ENCODE measurements around the gene P4HA2.

The P4HA2 gene

GRCh38 chr5:132221781-132222648, 5.6 kb downstream of the P4HA2 start:
- DNase-seq: peak; percentile 23

DNA sequence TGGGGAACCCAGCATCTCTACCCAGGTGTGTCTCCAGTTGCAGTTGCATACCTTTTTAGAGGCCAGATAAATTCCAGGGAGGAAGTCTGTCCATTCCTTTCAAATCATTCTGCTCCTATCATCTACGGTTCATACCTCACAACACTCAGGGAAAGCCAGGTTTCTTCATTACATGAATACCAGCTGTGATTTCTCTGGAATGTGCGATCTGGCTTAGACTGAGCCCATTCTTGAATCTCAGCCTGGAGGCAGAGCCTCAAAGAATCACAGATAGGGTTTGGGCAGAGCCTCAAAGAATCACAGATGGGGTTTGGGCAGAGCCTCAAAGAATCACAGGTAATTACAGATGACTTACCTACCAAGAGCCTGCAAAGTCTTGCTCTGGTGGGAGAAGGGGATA, 7.2 kb downstream of the P4HA2 start:
- DNase-seq: no peak

DNA sequence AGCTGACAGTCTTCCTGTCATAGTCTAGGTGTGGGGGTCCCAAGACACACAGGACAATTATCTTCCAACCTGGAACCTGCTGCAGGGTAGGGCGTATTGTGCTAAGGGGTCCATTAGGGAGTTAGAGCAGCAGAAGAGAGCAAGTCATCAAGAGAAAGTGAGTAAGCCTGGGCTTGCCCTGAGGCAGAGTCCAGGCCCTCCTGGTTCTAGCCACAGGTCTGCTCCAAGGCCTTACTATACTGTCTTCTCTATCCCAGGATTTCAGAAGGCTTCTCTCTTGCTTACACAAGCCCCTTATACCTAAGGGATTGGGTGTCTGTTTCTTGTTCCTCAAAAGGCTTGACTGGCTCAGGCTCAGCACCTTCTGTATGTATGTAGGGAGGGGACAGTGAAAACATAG, 7.7 kb downstream of the P4HA2 start:
- no peak for DNase-seq

DNA sequence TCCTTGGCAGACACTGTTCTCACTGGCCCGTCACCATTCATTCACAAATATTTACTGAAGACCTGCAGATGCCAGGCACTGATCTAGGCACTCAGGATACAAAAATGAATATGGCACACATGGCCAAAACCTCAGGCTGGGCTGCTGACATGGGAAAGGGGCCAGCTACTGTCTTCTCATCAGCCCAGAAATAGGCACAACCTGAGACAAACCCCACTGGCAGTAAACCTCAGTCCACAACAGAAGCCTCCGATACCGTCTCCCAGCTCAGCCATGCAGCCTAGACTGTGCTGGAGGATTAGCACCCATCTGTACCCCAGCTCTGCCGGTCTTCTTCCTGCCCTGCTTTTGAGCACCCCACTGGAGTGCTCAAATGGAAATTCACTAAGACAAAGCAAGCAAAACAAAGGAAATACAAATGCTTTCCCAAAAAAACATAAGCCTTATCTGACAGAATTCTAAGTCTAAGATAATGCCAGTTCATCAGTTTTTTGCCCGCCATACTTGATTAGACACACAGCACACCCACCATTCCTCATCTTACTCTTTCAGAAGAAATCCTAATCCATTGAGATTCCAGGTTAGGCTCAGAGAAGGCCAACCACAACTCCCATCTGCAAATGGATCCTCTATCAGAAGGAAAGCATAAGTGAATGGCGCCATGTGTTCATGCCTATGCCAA, 8.2 kb downstream of the P4HA2 start:
- no peak for DNase-seq

DNA sequence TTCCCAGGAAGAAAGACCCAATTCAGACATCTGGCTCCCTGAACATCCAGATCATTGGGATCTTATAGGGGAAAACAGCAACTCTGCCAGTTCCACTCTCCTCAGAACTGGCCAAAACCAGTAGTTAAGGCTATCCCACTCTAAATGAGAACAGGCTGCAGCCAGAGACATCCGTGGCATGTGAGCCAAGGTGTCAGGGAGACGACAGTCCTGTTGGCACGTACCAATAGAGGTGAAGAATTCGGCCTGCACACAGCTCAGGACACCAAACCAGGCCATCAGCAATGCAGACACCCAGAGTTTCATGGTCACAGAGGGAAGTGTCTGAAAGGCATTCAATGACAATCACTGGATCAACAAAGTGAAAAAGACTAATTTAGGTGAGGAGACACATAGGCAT, 9.3 kb downstream of the P4HA2 start:
- no peak for DNase-seq

DNA sequence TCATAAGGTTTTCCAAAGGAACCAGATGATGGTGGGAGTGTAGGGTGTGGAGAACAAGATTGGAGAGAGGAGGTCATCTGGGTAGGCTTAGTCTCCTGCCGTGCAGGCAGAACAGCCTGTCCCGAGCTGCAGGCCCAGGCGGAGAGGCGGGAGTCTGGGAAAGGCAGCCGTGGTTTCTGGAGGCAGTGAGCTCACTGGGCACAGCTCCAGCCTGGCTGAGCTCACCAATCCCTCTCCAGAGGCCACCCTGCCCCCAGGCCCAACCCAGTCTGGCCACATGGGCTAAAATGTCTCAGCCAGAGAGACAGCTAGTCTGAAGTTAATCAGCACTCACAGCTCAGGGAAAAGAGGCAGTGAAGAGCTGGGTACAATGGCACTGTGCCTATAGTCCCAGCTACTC, 12.3 kb downstream of the P4HA2 start:
- DNase-seq: peak; percentile 97

GRCh38 chr5:132214491-132214890, 13.2 kb downstream of the P4HA2 start:
- no peak for DNase-seq

- DNase-seq: no peak
These were observed 14.0 kb downstream of the P4HA2 start for GRCh38 chr5:132213666-132214065.

- DNase-seq: peak; percentile 28
These were observed 15.9 kb downstream of the P4HA2 start for GRCh38 chr5:132211787-132212186.

DNA sequence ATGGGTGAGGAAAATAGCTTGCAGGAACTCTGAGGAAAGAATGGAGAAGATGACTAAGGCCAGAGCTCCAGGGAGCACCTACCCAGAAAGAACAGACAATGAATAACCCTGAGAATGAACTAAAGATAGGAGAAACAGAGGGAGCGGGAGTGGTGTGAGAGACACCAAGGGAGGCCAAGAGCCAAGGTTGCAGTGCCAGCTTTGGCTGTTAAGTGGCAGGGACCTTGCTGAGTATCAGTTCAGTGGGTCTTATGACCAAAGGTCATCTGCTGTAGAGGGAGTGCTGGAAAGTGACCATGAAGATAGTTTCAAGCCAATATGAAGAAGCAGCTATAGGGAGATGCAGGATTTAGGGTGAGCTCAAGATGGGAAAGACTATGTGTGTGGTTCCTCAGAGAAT, 16.7 kb downstream of the P4HA2 start:
- DNase-seq: no peak

DNA sequence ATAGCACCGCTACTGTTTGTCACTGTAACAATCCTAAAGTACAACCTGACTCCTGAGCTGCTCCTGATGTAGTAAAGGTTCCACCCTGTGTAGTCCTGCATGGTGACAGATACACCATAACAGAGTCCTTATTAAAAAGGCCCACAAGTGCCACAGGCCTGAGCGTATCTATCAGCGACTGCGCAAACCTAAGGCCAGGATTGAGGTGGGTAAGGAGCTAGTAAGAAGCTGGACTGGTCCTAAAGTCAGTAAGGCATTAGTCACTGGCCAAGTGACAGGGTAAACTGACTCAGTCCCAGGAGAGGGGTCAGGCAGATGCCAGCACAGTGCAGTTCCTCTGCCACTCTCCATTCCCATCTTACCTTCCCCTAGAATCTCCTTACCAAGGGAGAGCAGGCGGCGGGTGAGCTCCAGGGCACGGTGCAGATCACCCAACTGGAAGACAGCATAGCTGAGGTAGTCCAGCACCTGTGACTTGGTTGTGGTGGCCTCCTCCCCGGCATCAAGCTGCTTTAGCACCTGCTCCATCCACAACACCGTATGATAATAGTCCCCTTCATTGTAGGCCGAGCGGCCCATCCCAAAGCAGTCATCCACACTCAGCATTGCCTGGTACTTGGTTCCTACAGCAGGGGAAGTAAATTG, 17.6 kb downstream of the P4HA2 start:
- DNase-seq: no peak

- peak; percentile 64 for DNase-seq
These were observed 18.5 kb downstream of the P4HA2 start for GRCh38 chr5:132209131-132209530.

DNA sequence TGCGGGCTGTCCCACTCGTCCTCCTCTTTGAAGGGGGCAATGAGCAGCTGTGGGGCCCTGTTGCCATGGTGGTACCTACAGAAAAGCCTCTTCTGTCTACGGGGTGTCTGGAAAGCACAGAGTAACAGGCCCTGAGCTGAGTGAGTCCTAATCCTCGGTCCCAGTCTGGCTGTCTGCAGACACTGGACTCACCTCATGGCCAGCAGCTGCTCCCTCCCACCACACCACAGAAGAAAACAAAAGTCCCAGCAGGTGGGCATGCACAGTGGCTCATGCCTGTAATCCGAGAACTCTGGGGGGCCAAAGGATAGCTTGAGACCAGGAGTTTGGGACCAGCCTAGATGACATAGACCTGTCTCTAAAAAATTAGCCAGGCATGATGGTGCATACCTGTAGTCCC, 19.9 kb downstream of the P4HA2 start:
- DNase-seq: no peak

GRCh38 chr5:132206782-132207181, 20.9 kb downstream of the P4HA2 start:
- no peak for DNase-seq

DNA sequence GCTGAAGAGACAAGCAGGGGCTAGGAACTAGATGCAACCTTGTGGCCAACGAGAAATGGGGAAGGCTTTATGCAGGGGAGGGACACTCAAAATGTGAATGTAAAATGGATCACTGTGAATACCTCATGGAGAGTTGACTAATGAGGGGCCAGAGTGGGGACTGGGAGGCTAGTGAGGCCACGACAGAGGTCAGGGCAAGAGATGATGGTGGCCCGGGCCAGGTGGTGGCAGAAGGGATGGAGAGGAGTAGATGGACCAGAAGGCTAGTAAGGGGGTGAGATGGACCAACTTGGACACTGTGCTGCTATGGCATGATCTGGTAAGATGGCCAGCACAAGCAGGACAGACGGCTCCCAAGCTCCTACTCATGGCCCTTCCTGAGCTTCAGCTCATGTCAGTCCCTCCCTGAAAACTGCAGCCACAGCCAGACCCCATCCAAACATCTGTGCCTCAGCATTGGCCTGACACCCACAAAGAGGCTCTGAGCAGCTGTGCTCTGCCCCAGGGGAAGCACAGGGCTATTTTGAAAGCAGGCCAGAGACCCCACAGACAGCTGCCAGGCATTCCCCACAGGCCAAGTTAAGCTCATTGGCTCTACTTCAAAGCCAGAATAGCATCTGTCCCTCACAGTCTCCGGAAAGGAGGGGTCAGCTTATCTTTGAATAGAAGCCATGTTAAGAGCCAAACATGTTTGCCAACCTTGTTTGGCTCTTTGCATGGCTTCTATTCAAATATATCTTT, 22.1 kb downstream of the P4HA2 start:
- DNase-seq: no peak

DNA sequence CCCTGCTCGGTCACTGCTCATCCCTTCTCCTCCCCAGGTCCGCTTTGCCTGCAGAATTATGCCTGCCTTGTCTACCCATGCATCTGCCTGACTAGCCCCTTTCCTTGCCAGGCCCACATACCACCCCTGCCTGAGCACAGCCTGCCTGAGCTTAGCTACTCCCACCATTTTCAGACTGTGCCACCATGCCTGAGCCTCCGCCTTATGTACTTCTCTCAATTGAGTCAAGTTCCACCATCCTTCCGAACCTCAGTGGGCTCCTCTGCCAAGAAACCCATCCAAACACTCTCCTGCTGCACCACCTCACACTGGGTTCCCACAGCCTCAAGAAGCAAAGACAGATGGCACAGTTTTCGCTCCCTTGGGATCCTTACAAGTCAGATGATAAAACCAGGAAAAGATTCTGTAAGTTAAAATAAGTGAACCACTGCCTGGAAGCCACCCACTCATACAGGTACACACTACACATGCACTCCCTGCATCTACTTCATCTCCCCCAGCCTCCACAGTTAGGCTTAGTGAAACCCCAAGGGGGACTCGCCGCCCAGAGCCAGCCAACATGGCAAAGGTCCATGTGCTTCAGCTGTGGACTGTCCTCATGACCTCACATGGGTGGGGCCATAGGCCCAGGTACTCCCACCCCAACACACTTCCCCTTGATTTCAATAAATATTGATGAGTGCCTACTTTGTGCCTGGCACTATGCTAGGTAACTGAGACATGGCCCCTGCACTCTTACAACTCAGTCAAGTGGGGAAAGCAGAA, 23.1 kb downstream of the P4HA2 start:
- no peak for DNase-seq

DNA sequence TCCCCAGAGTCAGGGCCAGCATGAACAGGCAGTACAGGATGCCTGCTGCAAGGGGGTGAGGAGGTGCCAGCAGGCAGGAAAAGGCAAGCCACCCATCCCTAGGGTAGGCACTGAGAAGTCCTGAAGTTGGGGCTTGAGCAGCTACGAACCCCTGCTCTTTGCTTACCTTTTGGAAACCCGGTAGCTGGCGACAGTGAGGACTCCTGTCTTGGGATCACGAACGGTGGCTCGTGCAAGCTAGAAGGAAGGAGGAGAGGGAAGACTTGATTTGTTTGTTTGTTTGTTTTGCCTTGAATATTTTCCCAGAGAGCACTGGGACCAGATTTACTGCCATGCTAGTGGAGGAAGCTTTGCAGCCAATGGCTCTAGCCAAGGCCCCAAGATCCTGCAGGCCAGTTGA, 23.7 kb downstream of the P4HA2 start:
- DNase-seq: no peak

GRCh38 chr5:132203464-132203818, 24.2 kb downstream of the P4HA2 start:
- peak; percentile 42 for DNase-seq

GRCh38 chr5:132202711-132203463, 24.8 kb downstream of the P4HA2 start:
- DNase-seq: no peak

- DNase-seq: no peak
These were observed 28.5 kb downstream of the P4HA2 start for GRCh38 chr5:132199116-132199680.

- no peak for DNase-seq
These were observed 29.1 kb downstream of the P4HA2 start for GRCh38 chr5:132198571-132198970.
